ENCODE data around the gene ABTB1.

- TF ChIP-seq, protein P1, sequence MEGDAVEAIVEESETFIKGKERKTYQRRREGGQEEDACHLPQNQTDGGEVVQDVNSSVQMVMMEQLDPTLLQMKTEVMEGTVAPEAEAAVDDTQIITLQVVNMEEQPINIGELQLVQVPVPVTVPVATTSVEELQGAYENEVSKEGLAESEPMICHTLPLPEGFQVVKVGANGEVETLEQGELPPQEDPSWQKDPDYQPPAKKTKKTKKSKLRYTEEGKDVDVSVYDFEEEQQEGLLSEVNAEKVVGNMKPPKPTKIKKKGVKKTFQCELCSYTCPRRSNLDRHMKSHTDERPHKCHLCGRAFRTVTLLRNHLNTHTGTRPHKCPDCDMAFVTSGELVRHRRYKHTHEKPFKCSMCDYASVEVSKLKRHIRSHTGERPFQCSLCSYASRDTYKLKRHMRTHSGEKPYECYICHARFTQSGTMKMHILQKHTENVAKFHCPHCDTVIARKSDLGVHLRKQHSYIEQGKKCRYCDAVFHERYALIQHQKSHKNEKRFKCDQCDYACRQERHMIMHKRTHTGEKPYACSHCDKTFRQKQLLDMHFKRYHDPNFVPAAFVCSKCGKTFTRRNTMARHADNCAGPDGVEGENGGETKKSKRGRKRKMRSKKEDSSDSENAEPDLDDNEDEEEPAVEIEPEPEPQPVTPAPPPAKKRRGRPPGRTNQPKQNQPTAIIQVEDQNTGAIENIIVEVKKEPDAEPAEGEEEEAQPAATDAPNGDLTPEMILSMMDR (IDR thresholded peaks at IDR 0.05) = no peak
- TF ChIP-seq EP300 (IDR thresholded peaks at IDR 0.05) = no peak
Measured at GRCh38 chr3:127628426-127628787, 44.3 kb upstream of the ABTB1 start.

All from ovary (tissue), 3 donors.